ENCODE data around the gene NCLN.
"Not testable (repeated sequence)": the region's sequence is repeated elsewhere in the genome, so short reads cannot be mapped to it uniquely, and the experiment has no call there.

Gene NCLN, protein sequence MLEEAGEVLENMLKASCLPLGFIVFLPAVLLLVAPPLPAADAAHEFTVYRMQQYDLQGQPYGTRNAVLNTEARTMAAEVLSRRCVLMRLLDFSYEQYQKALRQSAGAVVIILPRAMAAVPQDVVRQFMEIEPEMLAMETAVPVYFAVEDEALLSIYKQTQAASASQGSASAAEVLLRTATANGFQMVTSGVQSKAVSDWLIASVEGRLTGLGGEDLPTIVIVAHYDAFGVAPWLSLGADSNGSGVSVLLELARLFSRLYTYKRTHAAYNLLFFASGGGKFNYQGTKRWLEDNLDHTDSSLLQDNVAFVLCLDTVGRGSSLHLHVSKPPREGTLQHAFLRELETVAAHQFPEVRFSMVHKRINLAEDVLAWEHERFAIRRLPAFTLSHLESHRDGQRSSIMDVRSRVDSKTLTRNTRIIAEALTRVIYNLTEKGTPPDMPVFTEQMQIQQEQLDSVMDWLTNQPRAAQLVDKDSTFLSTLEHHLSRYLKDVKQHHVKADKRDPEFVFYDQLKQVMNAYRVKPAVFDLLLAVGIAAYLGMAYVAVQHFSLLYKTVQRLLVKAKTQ
- total RNA-seq, result 63.0 to 73.1 reads per million in 2 donors

- DNase-seq, result peak; percentile 94
Measured at GRCh38 chr19:3185461-3186159, at the start of gene NCLN. NCLN (plus strand) TSS chr19:3185930; CDS start chr19:3186031, 101 bp downstream.

GRCh38 chr19:3135961-3136683 lies 49.6 kb upstream of the NCLN start, which contains the start of gene GNA15:
GNA15 (plus strand) TSS chr19:3136033; CDS start chr19:3136451, 418 bp downstream.
- peak; percentile 48 for DNase-seq

GRCh38 chr19:3136684-3137055 lies 49.1 kb upstream of the NCLN start:
- no peak for DNase-seq

DNA sequence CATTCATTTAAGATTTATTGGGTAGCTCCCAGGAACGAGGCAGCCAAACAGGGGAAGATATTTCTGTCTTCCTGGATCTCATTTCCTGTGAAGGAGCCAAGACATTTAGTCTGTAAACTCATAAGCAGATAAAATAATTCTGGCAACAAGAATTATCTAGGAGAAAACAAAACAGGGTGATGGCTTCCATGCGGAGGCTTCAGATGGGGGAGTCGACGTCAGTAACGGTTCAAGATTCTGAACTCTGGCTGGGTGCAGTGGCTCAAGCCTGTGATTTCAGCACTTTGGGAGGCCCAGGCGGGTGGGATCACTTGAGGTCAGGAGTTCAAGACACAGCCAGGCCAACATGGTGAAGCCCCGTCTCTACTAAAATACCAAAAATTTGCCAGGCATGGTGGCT lies 48.6 kb upstream of the NCLN start:
- no peak for DNase-seq

DNA sequence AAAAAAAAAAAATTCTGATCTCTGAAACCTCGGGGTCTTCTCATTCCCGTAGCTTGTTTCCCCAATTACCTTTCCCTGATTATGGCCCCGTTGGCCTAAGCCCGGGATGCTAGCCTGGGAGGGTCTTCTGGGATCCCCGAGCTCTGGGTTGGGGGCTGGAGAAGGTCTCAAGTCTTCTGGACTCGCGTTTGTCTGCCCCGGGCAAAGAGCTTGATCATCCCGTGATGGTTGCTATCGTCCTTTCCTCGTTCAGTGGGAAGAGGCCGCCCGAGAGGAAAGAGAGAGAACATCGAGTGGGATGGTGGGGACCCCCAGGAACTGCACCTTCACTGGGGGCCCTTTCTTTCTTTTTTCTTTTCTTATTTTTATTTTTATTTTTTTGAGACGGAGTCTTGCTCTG lies 47.5 kb upstream of the NCLN start:
- no peak for DNase-seq

- no peak for DNase-seq
Measured at GRCh38 chr19:3140667-3141038, 45.1 kb upstream of the NCLN start.

DNA sequence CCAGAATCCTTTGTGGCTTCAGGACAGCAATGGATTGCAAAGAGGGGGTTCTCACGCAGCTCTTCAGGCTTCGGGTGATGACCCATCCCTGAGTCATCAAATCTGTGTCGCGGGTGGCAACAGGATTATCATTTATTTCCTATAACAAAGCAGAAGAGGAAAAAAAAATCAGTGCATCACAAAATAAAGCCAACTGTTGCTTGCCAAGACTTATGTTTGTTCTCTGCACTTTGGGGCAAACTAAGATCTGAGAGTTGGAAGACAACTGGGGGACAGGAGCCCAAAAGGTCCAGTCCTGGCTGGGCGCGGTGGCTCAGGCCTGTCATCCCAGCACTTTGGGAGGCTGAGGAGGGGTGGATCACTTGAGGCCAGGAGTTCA lies 43.4 kb upstream of the NCLN start:
- DNase-seq, result no peak

DNA sequence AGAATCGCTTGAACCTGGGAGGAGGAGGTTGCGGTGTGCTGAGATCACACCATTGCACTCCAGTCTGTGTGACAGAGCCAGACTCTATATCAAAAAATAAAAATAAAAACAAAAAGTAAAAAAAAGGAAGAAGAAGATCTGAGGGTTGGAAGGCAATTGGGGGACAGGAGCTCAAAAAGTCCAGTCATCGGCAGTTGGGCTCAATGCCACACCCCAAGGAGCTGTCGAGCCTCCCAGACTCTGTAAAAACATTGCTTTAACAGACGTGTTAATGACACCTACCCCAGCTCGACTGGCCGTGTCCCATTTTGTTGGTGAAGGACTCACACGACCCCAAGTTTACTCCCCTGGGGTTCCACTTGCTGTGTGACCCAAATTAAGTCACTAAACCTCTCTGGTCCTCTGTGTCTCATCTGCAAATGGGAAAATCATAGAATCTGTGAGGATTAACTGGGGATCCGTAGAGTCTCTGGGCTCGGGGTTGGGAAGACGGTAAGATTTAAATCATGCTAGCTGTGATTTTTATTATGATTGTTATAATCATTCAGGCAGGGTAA lies 42.9 kb upstream of the NCLN start:
- no peak for DNase-seq

DNA sequence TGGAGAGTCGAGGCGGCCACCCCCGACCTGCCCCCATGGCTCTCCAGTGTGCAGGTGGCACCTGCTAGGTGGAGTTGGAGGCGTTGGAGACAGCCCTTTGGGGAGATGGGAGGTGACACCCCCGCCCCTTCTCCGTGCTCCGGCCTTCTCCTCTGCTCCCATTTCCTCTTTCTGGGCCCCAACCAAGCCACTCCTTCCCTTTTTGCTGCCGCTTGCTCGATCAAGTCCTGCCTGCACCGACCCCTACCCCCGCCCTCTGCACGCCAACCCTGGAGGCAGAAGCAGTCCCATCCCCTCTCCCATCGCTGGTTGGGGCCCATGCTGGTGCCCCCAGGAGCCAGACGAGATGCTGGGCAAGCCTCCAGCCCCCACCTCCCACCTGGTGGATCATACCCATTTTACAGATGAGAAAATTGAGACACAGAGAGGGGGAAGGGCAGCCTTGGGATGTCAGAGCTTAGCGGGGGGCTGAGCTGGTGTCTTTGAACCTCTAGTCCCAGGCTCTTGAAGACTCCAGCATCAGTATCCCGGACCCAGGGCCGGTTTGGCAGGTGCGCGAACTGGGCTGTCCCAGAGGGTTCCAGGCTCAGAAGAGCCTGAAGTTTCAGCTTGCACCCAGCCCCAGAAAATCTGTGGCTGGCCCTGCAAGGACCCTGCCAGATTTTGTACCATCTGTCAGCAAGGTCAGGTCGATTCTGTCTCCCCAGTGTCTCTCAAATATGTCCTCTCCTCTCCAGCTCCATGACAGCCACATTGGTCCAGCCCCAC lies 39.6 kb upstream of the NCLN start:
- DNase-seq, result no peak

GRCh38 chr19:3146677-3147100 lies 39.0 kb upstream of the NCLN start:
- DNase-seq, result peak; percentile 74

DNA sequence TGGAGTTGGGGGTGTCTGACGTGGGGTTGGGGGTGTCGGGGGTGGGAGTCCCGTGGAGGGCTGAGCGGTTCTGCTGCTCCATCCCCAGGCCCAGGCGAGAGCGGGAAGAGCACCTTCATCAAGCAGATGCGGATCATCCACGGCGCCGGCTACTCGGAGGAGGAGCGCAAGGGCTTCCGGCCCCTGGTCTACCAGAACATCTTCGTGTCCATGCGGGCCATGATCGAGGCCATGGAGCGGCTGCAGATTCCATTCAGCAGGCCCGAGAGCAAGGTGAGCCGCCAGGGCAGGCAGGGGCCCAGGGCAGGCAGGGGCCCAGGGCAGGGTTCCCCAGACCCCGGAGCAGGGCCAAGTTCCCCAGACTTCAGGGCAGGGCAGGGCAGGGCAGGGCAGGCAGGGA lies 37.2 kb upstream of the NCLN start:
- no peak for DNase-seq

- no peak for DNase-seq
Measured at GRCh38 chr19:3149089-3149488, 36.6 kb upstream of the NCLN start.

GRCh38 chr19:3149526-3150505 lies 35.9 kb upstream of the NCLN start:
- DNase-seq, result no peak

DNA sequence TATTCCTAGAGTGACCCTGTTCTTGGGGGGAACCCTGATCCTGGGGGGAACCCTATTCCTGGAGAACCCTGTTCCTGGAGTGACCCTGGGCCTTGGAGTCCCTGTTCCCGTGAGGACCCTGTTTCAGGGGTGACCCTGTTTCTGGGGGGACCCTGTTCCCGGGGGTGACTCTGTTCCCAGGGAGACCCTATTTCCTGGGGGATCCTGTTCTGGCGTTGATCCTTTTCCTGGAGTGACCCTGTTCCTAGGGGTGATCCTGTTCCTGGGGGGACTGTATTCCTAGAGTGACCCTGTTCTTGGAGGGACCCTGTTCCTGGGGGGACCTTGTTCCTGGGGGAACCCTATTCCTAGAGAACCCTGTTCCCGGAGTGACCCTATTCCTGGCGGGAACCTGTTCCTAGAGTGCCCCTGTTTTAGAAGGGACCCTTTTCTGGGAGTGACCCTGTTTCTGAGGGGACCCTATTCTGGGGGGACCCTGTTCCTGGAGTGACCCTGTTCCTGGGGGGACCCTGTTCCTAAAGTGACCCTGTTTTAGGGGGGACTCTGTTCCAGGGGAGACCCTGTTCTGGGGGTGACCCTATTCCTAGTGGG lies 34.9 kb upstream of the NCLN start:
- DNase-seq, result no peak

GRCh38 chr19:3151563-3152418 lies 33.9 kb upstream of the NCLN start:
- DNase-seq, result no peak

DNA sequence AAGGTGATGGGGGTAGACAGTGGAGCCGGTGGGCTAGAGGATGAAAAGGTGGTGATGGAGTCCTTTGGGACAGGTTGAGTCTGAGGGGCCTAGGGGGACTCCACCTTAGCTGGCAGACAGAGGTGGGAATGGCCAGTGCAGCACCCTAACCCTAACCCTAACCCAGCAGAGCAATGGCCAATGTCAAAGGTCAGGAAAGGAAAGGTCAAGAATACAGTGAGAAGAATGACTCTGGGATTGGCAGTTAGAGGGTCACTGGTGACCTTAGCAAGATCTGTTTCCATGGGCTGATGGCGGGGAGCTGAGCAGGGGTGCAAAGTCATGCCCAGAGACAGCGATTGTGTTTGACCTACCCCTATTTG lies 33.3 kb upstream of the NCLN start:
- DNase-seq, result no peak

DNA sequence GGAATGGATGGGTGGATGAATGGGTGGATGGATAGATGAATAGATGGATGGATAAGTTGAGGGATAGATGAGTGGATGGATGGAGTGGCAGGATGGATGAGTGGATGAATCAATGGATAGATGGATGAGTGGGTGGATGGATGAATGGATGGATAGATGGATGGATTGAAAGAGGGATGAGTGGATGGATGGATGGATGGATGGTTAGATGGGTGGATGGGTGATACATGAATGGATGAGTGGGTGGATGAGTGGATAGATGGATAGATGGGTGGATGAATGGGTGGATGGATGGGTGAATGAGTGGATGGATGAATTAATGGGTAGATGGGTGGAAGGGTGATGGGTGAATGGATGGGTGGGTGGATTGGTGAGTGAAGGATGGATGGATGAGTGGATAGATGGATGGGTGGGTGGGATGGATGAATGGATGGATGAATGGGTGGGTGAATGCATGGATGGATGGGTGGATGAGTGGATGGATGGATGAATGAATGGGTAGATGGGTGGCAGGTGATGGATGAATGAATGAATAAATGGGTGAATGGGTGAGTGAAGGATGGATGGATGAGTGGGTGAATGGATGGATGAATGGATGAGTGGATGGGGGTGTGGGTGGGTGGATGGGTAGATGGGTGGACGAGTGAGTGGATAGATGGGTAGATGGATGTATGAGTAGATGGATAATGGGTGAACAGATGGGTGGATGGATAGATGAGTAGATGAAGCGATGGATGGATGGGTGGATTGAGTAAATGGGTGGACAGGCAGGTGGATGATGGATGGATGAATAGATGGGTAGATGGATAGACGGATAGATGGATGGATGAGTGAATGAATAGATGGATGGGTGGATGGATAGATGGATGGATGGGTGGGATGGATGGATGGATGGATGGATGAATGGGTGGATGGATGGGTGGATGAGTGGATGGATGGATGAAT lies 32.2 kb upstream of the NCLN start:
- DNase-seq, result no peak

DNA sequence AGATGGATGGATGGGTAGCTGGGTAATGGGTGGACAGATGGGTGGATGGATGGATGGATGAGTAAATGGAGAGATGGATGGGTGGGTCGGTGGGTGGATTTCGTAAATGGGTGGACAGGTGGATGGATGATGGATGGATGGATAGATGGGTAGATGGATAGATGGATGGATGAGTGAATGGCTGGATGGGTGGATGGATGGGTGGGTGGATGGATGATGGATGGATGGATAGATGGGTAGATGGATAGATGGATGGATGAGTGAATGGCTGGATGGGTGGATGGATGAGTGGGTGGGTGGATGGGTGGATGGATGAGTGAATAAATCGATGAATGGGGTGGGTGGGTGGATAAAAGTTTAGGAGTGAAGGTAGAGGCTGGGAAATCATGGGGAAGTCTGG lies 31.3 kb upstream of the NCLN start:
- not testable (repeated sequence) for DNase-seq
